Left colon (tissue), 2 donors: Measurements from ENCODE around the gene NPHP4. TPM values are rescaled to one million over a fixed set of nuclear protein-coding genes. Genes with fewer than 3 reads are reported as not detected.
"Not testable (repeated sequence)": the region's sequence is repeated elsewhere in the genome, so short reads cannot be mapped to it uniquely, and the experiment has no call there.

ENCODE experiments used
- ATAC-seq: fragments of 200-7000 bp; cut with Tn5 transposase; one replicate; pipeline ENCODE4 v1.9.1; 2020; ENCODE audit warnings: mild to moderate bottlenecking, moderate library complexity
- DNase-seq, 2 donors: peaks; one replicate each; pipeline ENCODE4 v3.0.0-alpha.2; 2020
- intact Hi-C, 2 donors: fragments of 100-400 bp; cut with DNase I in 1 of 2; cut with micrococcal nuclease in 1 of 2; formaldehyde crosslinking; loops; one replicate each; pipeline versions ENCODE4 v1.11.2 to v1.14.0; 2022; cut with DNase I, micrococcal nuclease
- total RNA-seq, 2 donors: library from RNA; stranded (reverse); fragmentation: NEBNext Ultra II Directional; extraction: Animal tissue kit (Norgen Biotek cat#: 25700); gene quantifications; one replicate each; pipeline ENCODE4 v1.2.1, GENCODE V29; 2021
- donor health status: DM: no; HTN: no; CAD: no.
- donor health status: DM: yes; HTN: yes; CAD: no.

Gene NPHP4
- total RNA-seq, 2 donors from 2014 or later = 7.6 to 8.5 TPM

DNA sequence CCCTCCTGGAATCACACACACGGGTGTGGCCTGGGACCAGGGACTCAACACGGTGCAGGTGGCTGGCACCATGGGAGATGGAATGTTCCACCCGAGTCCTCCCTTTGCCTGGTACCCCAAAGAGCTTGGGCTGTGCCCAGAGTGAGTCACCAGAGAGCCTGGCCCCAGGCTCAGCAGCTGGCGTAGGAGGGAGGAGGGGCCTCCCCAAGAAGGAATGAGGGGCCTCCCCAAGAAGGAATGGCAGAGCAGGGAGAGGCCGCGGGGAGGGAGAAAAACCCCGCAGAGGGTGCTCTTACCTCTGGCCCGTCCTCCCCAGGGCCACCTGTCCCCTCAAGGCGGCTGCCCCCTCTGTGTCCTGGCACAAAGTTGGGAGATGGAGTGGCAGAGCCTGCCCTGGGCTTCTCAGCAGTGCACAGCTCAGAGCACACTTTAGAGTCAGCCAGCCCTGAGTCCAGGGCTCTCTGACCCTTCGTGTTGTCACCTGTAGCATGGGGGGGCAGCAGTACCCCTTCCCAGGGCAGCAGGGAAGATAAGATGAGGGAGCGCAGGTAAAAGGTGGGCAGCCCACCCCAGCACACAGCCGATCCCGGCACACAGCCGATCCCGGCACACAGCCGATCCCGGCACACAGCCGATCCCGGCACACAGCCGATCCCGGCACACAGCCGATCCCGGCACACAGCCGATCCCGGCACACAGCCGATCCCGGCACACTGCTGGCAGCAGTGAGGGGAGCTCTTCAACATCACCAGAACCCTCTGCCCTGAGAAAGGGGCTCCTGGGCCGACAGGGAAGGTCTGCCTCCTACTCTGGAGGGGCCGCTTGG is 33.3 kb upstream of the NPHP4 start:
- DNase-seq (no peak), ATAC-seq (peak; percentile 11)
- intact Hi-C loops = no loop called here

- intact Hi-C loops = no loop called here
- DNase-seq = no peak
- ATAC-seq = no peak
Measured at GRCh38 chr1:6024376-6024775, 32.2 kb upstream of the NPHP4 start.

DNA sequence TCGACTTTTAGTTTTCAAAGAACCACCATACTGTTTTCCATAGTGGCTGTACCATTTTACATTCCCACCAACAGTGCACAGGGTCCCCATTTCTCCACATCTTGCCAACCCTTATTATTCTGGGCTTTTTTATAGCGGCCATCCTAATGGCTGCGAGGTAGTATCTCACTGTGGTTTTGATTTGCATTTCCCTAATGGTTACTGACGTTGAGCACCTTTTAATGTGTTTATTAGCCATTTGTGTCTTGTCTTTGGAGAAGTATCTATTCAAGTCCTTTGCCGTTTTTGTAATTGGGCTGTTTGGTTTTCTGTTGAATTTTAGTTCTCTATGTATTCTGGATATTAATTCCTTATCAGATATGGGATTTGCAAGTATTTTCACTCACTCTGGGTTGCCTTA is 31.1 kb upstream of the NPHP4 start:
- no peak for ATAC-seq
- intact Hi-C loops = no loop called here

DNA sequence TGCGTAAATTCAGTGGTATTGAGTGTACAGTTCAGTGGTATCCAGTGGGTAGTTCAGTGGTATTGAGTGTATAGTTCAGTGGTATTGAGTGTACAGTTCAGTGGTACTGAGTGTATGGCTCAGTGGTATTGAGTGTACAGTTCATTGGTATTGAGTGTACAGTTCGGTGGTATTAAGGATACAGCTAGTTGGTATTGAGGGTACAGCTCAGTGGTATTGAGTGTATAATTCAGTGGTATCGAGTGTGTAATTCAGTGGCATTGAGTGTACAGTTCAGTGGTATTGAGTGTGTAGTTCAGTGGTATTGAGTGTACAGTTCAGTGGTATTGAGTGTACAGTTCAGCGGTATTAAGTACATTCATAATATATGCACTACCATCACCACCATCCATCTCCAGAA is 30.0 kb upstream of the NPHP4 start:
- intact Hi-C loops = no loop called here
- ATAC-seq (no peak), DNase-seq (no peak)

More for the DNA sequence above, 31.1 kb upstream of the NPHP4 start:
- DNase-seq = no peak

- DNase-seq = no peak
- intact Hi-C loops = no loop called here
- ATAC-seq = no peak
Measured at GRCh38 chr1:6019166-6019845, 27.1 kb upstream of the NPHP4 start.

- not testable (repeated sequence) for ATAC-seq, DNase-seq
Measured at GRCh38 chr1:6017654-6018053, 25.4 kb upstream of the NPHP4 start.

GRCh38 chr1:6016191-6016865 is 24.1 kb upstream of the NPHP4 start:
- no peak for ATAC-seq
- intact Hi-C loops = no loop called here

More at GRCh38 chr1:6017654-6018053, 25.4 kb upstream of the NPHP4 start:
- intact Hi-C loops = not testable (repeated sequence)

GRCh38 chr1:6014130-6014999 is 22.1 kb upstream of the NPHP4 start:
- no peak for DNase-seq
- intact Hi-C loops = no loop called here
- ATAC-seq = no peak

More at GRCh38 chr1:6016191-6016865, 24.1 kb upstream of the NPHP4 start:
- DNase-seq = no peak

DNA sequence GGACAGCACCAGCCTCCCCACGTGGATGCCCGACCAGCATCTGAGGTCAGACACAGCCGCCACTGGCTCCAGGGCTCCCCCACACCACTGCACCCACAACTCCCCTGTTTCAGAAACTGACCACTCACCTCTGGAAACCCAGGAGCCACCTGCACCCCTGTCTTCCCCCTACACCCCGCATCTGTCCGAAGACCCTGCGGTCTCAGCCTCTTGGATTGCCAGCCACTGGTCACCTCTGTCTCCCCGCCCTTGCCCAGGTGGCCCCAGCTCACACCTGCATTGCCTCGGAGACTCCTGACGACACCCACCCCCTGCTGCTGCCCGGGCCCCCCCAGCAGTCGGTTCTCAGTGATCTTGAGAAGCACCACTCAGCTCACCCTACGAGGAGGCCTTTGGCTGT is 21.3 kb upstream of the NPHP4 start:
- intact Hi-C loops = no loop called here
- ATAC-seq = no peak

GRCh38 chr1:6012529-6013318 is 20.5 kb upstream of the NPHP4 start:
- ATAC-seq = no peak
- intact Hi-C loops = no loop called here
- DNase-seq = no peak

More for the DNA sequence above, 21.3 kb upstream of the NPHP4 start:
- DNase-seq = no peak

GRCh38 chr1:6011946-6012258 is 19.7 kb upstream of the NPHP4 start:
- DNase-seq = no peak
- intact Hi-C loops = no loop called here
- no peak for ATAC-seq

DNA sequence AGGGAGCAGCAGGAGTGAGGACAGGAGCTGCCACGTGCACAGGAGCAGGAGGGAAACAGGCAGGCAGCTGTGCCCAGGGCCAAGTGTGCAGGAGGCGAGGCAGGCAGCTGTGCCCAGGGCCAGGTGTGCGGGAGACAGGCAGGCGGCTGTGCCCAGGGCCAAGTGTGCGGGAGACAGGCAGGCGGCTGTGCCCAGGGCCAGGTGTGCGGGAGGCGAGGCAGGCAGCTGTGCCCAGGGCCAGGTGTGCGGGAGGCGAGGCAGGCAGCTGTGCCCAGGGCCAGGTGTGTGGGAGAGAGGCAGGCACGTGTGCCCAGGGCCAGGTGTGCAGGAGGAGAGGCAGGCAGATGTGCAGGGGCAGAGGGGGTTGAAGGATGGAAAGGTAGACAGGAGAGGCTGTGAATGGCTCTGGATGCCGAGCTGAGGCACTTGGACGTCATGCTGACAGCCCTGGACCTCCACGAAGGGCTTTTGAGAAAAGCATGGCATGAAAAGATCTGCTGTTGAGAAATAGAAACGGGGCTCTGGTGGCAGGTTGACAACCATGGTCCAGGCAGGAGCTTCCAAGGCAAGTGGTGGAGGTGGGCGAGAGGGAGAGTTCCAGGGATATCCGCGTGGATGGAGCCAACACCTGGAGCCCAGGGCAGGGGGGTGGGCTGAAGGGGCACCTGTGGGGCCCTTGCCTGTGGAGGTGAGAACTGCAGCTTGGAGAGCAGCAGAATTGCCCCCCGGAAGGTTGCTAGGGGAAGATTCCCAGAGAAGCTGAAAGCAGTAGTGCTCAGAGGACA is 19.1 kb upstream of the NPHP4 start:
- ATAC-seq (no peak), DNase-seq (no peak)
- intact Hi-C loops = no loop called here

DNA sequence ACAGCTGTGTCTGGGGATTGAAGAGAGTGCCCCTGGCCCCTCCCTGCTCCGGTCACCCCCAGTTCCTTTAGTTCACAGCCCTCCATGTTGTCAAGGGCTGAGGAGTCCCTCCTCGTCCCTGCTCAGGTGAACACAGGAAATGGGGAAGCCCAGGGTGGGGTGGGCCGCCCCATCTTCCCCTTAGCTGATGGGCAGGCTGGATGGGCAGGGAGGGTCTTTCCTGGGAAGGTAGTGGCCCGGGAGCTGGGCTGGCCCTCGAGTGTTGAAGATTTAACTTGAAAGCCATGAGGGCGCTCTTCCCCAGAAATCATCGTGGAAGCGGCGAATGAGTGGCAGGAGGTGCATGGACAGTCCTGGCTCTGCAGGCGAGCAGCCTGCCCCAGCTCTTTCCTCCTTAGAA is 18.3 kb upstream of the NPHP4 start:
- ATAC-seq (no peak), DNase-seq (no peak)
- intact Hi-C loops = no loop called here

DNA sequence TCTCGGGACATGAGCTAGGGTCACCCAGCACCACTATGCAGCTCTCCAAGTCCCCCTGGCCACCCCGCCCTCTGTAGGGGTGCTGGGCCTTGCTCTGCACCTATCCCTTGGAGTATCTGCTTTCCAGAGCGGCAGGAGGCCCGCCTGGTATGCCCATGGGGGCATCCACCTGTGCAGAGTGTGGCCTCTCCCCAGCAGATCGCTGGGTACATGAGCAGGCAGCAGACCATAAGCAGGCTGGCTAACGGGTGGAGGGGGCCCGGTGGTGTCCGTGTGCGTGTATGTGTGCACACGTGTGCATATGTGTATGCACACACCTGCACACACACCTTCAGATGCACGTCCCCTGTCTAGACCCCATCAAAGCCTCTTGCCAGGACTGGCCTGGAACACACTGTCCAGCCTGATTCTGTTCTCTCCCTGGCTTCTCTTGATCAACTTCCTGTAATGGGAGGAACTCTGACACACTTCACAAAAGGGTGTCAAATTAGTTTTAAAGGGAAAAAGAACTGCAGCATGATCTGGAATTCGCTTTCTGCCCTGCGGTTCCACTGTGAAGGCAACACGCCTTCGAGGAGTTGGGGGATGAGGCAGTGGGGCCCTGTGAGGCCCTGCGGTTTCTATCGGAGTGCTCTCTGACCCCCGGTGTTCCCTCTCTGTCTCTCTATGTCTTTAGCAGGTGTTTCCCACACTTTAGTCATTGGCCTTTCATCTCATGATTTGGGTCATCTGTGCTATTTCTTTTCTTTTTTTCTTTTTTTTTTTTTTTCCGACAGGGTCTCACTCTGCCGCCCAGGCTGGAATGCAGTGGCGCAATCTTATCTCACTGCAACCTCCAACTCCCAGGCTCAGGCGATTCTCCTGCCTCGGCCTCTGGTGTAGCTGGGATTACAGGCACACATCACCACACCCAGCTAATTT is 17.2 kb upstream of the NPHP4 start:
- DNase-seq (no peak), ATAC-seq (no peak)
- intact Hi-C loops = no loop called here

GRCh38 chr1:6008696-6009095 is 16.5 kb upstream of the NPHP4 start:
- no peak for ATAC-seq
- intact Hi-C loops = no loop called here
- no peak for DNase-seq

GRCh38 chr1:6008084-6008415 is 15.8 kb upstream of the NPHP4 start:
- ATAC-seq = no peak
- no peak for DNase-seq
- intact Hi-C loops = no loop called here
